ENCODE data around the gene MAST3.

GRCh38 chr19:18097993-18098890, 664 bp downstream of the MAST3 start:
- TF ChIP-seq CTCF (IDR thresholded peaks at IDR 0.05) = no peak
- TF ChIP-seq POLR2A (IDR thresholded peaks at IDR 0.05) = no peak
